Measurements from ENCODE around the gene PRODH.
"Not testable (repeated sequence)": the region's sequence is repeated elsewhere in the genome, so short reads cannot be mapped to it uniquely, and the experiment has no call there.

The PRODH gene

GRCh38 chr22:18931905-18932652 lies 4.0 kb downstream of the PRODH start:
- Histone ChIP-seq H3K4me3 (no peak overlapping the region), H3K36me3 (no peaks in the 10 kb centered on the region), H3K4me1 (no peaks in the 10 kb centered on the region), H3K27ac (no peak overlapping the region), H3K9me3 (no peaks in the 10 kb centered on the region), H3K27me3 (no peaks in the 10 kb centered on the region)
- TF ChIP-seq CTCF (IDR thresholded peaks at IDR 0.05) = no peak
- intact Hi-C loops (cut with DNase I; ENCODE audit: low total_unique reads) = no loop called here
- no peak for DNase-seq

DNA sequence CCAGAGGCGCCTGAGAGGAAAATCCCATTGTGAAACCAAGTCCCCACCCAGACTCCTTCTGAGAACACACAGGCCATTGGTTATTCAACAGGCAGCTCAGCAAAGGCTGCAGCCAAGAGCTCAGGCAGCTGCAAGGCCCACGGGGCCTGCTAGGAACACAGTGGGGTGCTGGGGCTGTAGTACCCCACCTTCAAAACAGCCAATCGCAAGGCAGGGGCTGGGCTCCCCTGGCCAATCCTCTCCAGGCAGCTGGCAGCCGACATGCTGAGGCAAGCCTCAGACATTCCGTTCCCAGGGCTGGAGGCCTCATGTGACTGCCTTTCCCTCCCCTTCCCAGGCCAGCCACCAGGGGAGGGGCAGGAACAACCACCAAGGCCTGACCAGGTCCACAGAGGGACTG lies 6.6 kb downstream of the PRODH start:
- H3K9me3 ChIP-seq = no peaks in the 10 kb centered on the region
- no peaks in the 10 kb centered on the region for H3K27me3 ChIP-seq
- intact Hi-C loops (cut with DNase I; ENCODE audit: low total_unique reads) = no loop called here
- DNase-seq = peak in 1 of 2 donors; percentile 73
- no peak overlapping the region for H3K4me3 ChIP-seq
- no peaks in the 10 kb centered on the region for H3K4me1 ChIP-seq
- no peak for TF ChIP-seq CTCF (IDR thresholded peaks at IDR 0.05)
- H3K36me3 ChIP-seq = no peaks in the 10 kb centered on the region
- H3K27ac ChIP-seq = no peak overlapping the region

DNA sequence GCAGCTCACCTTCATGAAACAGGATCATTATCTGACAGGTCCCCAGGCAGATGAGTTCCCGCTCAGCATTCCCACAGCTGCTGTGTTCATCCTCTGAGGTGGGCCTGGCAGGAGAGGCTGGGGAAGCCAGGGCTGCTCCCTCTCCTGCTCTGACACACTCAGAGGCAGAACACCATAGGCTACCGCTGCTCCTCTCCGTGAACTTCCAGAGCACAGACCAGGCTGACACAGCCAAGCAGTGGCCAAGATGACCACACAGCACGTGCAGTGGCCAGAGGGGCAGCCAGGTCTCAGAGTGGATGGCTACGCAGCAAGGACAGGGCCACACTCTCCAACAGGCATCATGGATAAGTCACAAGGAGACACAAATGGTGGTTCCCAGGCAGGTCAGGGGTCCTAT lies 8.5 kb downstream of the PRODH start:
- no peak for DNase-seq
- Histone ChIP-seq H3K36me3 (no peaks in the 10 kb centered on the region), H3K27ac (no peak overlapping the region), H3K9me3 (no peaks in the 10 kb centered on the region), H3K27me3 (no peaks in the 10 kb centered on the region), H3K4me3 (no peak overlapping the region), H3K4me1 (no peaks in the 10 kb centered on the region)
- intact Hi-C loops (cut with DNase I; ENCODE audit: low total_unique reads) = no loop called here
- no peak for TF ChIP-seq CTCF (IDR thresholded peaks at IDR 0.05)

DNA sequence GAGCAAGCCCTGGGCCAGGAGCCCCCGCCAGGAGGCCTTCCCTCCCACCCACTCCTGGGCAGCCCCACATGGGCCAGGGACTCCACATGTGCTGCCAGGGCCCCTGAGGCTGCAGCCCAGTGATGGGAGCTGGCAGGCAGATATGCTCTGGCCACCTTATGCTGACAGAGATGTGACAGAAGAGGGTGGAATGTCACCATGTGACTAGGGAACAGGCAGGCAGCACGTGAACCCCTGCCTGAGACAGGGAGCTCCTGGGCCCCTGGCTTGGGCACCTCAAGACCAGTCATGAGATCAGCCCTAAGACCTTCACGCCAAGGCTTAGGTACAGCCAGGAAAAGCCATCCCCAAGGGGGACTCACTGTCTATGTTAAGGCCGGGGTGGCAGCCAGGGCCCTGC lies 9.1 kb downstream of the PRODH start:
- DNase-seq = no peak
- no peaks in the 10 kb centered on the region for H3K4me1 ChIP-seq
- intact Hi-C loops (cut with DNase I; ENCODE audit: low total_unique reads) = no loop called here
- no peaks in the 10 kb centered on the region for H3K9me3 ChIP-seq
- H3K27me3 ChIP-seq = no peaks in the 10 kb centered on the region
- H3K36me3 ChIP-seq = no peaks in the 10 kb centered on the region
- no peak for TF ChIP-seq CTCF (IDR thresholded peaks at IDR 0.05)
- no peak overlapping the region for H3K4me3 ChIP-seq
- H3K27ac ChIP-seq = no peak overlapping the region

DNA sequence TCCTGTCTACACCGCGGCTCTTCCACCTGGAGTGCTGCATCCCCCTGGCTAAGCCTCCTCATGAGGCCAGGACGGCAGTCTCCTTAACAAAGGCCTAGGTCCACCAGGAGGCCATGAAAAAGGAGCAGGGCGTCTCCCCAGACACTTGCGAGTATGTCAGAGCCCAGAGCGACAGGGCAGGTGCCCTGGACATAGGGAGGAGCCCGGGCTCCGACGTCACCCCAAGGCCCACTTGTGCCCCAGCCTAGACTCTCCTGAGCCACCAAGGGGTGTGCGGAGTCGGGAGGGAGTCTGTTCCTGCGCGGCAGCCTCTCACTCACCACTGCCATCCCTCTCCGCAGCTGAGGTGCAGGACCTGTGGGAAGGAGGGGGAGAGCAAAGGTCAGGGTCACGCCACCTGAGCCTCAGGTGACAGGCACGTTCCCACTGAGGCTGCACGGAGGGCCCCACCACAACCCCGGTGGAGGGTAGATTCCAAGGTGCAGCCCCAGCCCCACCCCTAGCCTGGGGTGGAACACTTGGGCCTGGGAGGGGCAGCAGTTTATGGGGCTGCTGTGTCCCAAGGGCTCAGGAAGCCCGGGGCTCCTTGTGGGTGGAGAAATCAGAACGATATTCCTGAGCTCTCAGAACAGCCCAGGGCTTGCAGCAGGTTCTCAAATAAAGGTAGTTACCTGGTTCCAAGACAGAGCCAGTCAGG lies 10.6 kb downstream of the PRODH start:
- no peak overlapping the region for H3K27ac ChIP-seq
- TF ChIP-seq CTCF (IDR thresholded peaks at IDR 0.05) = no peak
- no peak overlapping the region for H3K4me3 ChIP-seq
- no peak for DNase-seq
- H3K9me3 ChIP-seq = no peaks in the 10 kb centered on the region
- no peaks in the 10 kb centered on the region for H3K27me3 ChIP-seq
- intact Hi-C loops (cut with DNase I; ENCODE audit: low total_unique reads) = no loop called here
- H3K36me3 ChIP-seq = no peaks in the 10 kb centered on the region
- no peaks in the 10 kb centered on the region for H3K4me1 ChIP-seq

- H3K27me3 ChIP-seq; H3K27ac ChIP-seq; intact Hi-C loops (cut with DNase I; ENCODE audit: low total_unique reads); H3K4me3 ChIP-seq; DNase-seq; H3K4me1 ChIP-seq; H3K9me3 ChIP-seq; H3K36me3 ChIP-seq: not testable (repeated sequence)
Observed at GRCh38 chr22:18920257-18920902, 15.7 kb downstream of the PRODH start.

DNA sequence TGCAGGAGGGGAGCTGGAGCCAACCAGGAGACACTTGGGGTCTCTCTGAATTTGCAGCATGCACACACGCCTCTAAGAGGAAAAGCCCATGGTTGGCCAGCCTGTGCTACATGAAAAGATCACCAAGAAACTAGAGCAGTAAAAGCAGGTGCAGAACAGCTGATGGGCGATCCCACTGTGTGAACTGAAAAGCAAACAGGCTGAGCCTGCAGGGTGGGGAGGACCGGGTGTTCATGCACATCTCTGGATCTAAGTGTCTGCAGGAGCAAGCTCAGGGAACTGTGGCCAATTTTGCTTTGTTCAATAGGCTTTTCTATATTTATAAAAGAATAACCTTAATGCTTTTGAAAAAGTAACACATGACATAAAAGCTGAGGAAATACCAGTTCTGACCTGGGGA lies 18.3 kb downstream of the PRODH start:
- H3K27ac ChIP-seq; DNase-seq; H3K4me3 ChIP-seq; H3K9me3 ChIP-seq; H3K4me1 ChIP-seq; H3K36me3 ChIP-seq; H3K27me3 ChIP-seq; intact Hi-C loops (cut with DNase I; ENCODE audit: low total_unique reads): not testable (repeated sequence)

- H3K27ac ChIP-seq; intact Hi-C loops (cut with DNase I; ENCODE audit: low total_unique reads): not testable (repeated sequence)
Observed at GRCh38 chr22:18915550-18915949, 20.5 kb downstream of the PRODH start.

DNA sequence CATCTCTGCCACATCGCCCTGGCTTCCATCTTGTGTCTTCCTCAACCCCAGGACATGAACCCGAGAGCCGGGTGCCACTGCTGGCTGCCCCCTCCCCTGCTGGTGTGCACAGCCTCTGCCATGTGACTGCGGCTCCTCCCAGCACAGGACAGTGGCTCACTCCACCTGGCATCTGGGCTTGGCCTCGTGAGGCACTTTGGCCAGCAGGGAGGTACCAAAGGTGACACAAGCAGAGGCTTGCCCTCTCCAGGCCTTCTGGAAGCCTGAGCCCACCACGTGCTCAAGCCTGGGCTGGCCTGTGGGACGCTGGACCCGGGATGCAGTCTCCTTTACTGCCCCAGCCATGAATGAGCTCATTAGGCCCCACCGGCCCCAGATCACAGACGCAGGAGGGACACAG lies 21.5 kb downstream of the PRODH start:
- DNase-seq; intact Hi-C loops (cut with DNase I; ENCODE audit: low total_unique reads); H3K27ac ChIP-seq; H3K27me3 ChIP-seq; H3K36me3 ChIP-seq; H3K4me1 ChIP-seq; H3K9me3 ChIP-seq; H3K4me3 ChIP-seq: not testable (repeated sequence)

More at GRCh38 chr22:18915550-18915949, 20.5 kb downstream of the PRODH start:
- H3K27me3 ChIP-seq, H3K4me3 ChIP-seq, H3K4me1 ChIP-seq, H3K9me3 ChIP-seq, DNase-seq, H3K36me3 ChIP-seq: not testable (repeated sequence)

All from tibial artery (tissue), 4 donors.